Activated CD8-positive, alpha-beta memory T cell treated with anti-CD3 and anti-CD28 coated beads for 1 hour (primary cell): ENCODE measurements around the gene TANGO2.

Experiments
- DNase-seq, 2 donors: peaks; one replicate each; pipeline ENCODE4 v3.0.0-alpha.2; 2020; ENCODE audit warnings: low read depth in 1 of 2; ENCODE audit errors: extremely low read depth in 1 of 2

Gene TANGO2

GRCh38 chr22:20096574-20097420, 75.9 kb downstream of the TANGO2 start:
- no peak for DNase-seq

- DNase-seq = no peak
Measured at GRCh38 chr22:20099099-20099711, 78.3 kb downstream of the TANGO2 start.

GRCh38 chr22:20101638-20102037, 80.7 kb downstream of the TANGO2 start:
- DNase-seq = no peak

- no peak for DNase-seq
Measured at GRCh38 chr22:20102203-20102780, 81.4 kb downstream of the TANGO2 start.

GRCh38 chr22:20105456-20106204, 84.7 kb downstream of the TANGO2 start:
- no peak for DNase-seq

GRCh38 chr22:20106205-20106848, 85.4 kb downstream of the TANGO2 start:
- no peak for DNase-seq

GRCh38 chr22:20106849-20107237, 85.9 kb downstream of the TANGO2 start:
- no peak for DNase-seq

GRCh38 chr22:20107471-20107901, 86.6 kb downstream of the TANGO2 start:
- DNase-seq = no peak

- no peak for DNase-seq
Measured at GRCh38 chr22:20107951-20108756, 87.2 kb downstream of the TANGO2 start.

- DNase-seq = no peak
Measured at GRCh38 chr22:20108757-20109230, 87.9 kb downstream of the TANGO2 start.

GRCh38 chr22:20109411-20110358, 88.8 kb downstream of the TANGO2 start:
- no peak for DNase-seq

GRCh38 chr22:20110359-20110985, 89.6 kb downstream of the TANGO2 start:
- no peak for DNase-seq

- DNase-seq = no peak
Measured at GRCh38 chr22:20111045-20111688, 90.3 kb downstream of the TANGO2 start.

GRCh38 chr22:20111689-20112622, 91.0 kb downstream of the TANGO2 start:
- no peak for DNase-seq

GRCh38 chr22:20112623-20113511, 92.0 kb downstream of the TANGO2 start:
- DNase-seq = no peak
